Hematopoietic multipotent progenitor cell treated with erythropoietin and hydrocortisone succinate and interleukin-3 and kit ligand, for 4 days (in vitro differentiated cells): ENCODE data around the gene TNFRSF14.
A peak's percentile ranks its signal among the peaks of the same experiment; 100 is the strongest.
"Not testable (repeated sequence)": the region's sequence is repeated elsewhere in the genome, so short reads cannot be mapped to it uniquely, and the experiment has no call there.

Experiments
- DNase-seq: peaks from one replicate; pipeline ENCODE4 v3.0.0-alpha.2; 2015

The TNFRSF14 gene

DNA sequence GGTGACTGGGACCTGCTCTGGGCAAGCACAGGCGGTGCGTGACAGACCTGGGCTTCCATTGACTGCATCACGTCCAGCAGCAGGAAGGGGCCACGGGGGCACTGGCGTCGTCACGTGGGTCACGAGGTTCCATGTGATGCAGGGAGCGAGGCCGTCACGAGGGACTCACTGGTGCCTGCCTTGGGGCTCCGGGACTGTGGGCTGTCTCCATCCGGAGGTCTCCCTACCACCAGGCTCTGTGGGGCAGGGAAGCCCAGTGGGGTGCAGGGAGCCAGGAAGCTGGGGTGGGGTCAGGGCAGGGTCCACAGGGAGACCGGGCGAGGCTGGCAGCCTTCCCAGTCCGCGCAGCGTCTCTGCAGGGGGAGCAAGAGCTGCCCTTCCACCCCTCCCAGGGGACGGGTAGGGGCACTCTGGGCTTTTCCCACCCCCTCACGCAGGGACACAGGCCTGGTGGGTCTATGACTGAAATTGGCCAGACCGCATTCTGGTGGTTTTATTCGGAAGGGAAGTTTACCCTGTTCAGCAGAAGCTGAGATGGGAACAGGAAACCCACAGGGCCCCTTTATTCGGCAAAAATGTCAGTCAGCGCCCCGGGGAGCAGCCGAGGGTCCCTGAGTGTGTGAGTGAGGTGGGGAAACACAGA, 416 bp upstream of the TNFRSF14 start:
- DNase-seq, result peak; percentile 91

DNA sequence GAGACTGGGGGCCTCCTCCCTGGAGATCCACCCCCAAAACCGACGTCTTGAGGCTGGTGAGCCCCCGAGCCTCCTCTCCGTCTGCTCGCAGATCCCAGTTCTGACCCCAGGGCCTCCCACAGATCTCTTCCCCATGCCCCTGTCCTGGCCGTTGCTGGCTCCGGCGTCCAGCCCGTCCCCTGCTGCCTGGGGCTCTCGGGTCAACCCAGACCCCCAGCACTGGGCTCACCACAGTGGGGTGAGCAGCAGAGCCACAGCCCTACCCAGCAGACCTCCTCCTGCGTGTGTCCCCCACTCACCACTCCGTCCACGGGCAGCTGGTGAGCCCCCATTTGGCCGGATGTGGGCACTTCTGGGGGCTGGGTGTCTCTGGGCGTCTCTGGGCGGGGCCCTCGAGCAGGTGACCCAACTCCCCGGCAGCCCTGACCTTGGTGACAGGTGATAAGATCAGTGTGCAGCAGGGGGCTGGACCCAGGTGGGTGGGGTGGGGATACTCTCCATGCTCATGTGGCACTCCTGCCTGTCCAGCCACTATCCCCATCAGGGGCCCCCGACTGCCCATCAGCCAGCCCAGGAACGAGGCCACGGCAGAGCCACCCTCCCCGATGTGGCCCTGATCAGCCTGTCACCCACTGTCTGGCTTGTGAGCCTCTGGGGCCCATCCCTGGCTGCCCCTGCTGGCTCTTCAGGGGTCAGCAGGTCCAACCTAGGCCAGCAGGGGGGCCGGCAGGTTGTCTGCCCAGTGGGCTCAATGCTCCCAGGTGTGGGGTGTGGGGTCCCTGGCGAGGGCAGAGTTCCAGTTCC, 709 bp downstream of the TNFRSF14 start:
- DNase-seq, result peak; percentile 72

DNA sequence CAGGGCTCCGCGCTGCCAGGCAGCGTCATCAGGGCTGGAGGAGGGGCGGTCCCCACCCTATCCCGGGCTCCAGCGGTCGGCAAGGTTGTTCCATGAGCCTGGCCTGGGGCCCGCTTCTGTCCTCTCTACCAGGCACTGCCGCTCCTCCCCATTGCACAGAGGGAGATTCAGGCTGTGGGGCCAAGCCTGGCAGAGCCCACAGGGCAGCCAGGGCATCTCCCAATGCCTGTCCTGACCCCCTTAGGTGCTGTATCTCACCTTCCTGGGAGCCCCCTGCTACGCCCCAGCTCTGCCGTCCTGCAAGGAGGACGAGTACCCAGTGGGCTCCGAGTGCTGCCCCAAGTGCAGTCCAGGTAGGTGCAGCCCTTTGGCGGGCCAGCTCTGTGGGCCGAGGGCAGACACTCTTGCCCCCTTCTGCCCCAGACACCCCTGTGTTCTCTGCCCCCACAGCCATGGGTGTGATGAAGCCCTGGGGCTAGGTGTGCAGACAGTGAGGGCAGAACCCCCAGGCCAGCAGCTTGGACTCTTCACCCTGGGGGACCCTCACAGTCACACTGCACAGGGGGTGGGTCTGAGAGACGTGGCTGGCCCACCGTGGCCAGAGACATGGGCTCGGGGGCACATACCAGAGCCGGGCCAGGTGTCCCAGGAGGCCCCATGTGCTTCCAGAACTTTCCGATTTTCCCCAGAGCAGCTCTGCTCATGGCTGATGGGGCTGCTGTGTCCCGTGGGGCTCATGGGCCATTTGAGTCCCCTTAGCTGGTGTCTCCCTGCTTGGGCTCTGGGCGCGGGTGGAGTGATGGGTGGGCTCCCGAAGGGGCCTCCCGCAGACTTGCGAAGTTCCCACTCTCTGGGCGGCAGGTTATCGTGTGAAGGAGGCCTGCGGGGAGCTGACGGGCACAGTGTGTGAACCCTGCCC, 1.6 kb downstream of the TNFRSF14 start:
- DNase-seq, result no peak

DNA sequence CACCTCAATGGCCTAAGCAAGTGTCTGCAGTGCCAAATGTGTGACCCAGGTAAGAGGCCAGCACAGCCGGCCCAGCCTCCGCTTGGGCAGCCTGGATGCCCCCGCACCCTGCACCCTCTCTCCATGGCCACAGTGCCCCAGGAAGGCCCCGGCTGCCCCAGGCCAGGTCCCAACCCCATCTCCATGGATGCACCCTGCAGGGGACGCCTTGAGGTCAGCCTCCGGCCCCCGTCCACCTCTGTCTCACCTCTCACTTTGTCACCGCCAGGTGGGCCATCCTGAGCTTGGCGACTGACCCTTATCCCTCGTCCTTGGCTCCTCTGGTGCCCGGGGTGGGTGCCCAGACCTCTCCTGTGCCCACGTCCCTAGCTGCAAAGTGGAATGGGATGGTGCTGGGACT, 2.2 kb downstream of the TNFRSF14 start:
- DNase-seq, result no peak

DNA sequence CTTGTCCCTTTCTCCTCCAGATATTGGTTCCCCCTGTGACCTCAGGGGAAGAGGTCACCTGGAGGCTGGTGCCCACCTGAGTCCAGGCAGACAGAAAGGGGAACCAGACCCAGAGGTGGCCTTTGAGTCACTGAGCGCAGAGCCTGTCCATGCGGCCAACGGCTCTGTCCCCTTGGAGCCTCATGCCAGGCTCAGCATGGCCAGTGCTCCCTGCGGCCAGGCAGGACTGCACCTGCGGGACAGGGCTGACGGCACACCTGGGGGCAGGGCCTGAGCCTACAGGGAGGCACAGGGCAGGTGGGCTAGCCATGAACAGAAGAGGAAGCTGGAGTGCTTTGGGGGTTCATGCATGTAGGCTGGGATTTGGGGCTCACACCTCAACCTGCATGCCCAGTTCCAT, 2.7 kb downstream of the TNFRSF14 start:
- DNase-seq, result no peak

DNA sequence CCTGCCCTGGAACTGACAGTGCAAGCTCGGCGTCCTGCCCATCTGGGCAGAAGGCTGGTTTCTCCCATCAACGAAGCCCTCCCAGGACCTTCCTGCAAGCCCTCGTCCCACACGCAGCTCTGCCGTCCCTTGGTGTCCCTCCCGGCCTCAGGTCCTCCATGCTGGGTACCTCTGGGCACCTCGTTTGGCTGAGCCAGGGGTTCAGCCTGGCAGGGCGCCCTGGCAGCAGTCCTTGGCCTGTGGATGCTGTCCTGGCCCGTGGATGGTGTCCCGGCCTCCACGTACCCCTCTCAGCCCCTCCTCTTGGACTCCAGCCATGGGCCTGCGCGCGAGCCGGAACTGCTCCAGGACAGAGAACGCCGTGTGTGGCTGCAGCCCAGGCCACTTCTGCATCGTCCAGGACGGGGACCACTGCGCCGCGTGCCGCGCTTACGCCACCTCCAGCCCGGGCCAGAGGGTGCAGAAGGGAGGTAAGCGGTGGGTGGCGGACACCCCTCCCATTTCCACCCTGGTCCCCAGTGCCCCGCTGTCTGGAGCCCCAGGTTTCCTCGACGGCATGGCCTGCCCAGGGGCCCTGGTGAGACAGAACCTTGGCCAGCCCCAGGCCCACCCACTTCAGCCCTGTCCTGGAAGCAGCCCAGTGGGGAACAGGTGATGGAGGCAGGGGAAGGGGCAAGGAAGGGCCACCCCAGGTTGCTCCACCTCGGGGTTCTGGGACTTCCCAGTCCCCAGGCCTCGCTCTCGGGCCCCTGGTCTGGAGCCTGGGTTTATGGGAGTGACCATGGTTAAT, 3.5 kb downstream of the TNFRSF14 start:
- DNase-seq, result no peak

DNA sequence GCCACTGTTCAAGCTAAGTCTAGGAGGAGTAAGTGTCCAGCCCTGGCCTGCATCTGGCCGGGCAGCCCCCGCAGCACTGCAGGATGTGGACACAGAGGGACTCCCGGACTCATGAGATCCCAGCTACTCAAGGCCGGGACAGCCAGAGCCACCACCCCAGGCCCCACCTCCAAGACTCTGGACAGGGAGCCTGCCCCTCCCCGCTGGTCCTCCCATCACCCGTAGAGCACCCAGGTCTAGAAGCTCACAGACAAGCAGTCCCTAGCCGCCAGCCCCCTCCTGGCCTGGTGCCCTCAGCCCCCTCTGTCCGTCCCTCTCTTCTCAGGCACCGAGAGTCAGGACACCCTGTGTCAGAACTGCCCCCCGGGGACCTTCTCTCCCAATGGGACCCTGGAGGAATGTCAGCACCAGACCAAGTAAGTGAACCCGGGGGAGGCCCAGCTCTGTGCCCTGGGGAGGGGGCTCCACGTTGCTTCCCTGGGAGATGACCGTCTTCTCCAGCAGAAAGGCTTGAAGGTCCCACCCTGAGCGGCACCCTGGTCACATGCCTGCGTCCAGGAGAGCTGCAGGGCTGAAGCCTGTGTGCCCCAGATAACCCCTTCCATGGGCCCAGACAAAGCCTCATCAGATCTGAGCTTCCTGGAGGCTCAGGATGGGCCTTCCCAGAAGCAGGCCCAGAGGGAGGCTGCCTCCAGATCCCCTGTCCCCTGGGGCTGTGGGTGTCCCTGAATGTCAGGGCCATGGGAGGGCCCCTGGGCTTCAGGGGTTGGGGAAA, 4.3 kb downstream of the TNFRSF14 start:
- peak; percentile 38 for DNase-seq

DNA sequence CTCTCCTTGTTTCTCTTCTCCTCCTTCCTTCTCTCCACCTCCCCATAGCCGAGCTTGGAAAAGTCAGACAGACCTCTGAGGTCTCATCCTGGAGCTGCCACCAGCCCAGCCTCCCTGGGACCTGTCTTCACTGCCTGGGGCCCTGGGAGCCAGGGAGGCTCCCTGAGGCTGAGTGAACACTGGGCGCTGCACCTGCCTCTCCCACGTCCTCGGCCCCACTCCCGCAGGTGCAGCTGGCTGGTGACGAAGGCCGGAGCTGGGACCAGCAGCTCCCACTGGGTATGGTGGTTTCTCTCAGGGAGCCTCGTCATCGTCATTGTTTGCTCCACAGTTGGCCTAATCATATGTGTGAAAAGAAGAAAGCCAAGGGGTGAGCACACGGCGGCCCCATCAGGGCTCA, 5.3 kb downstream of the TNFRSF14 start:
- no peak for DNase-seq

DNA sequence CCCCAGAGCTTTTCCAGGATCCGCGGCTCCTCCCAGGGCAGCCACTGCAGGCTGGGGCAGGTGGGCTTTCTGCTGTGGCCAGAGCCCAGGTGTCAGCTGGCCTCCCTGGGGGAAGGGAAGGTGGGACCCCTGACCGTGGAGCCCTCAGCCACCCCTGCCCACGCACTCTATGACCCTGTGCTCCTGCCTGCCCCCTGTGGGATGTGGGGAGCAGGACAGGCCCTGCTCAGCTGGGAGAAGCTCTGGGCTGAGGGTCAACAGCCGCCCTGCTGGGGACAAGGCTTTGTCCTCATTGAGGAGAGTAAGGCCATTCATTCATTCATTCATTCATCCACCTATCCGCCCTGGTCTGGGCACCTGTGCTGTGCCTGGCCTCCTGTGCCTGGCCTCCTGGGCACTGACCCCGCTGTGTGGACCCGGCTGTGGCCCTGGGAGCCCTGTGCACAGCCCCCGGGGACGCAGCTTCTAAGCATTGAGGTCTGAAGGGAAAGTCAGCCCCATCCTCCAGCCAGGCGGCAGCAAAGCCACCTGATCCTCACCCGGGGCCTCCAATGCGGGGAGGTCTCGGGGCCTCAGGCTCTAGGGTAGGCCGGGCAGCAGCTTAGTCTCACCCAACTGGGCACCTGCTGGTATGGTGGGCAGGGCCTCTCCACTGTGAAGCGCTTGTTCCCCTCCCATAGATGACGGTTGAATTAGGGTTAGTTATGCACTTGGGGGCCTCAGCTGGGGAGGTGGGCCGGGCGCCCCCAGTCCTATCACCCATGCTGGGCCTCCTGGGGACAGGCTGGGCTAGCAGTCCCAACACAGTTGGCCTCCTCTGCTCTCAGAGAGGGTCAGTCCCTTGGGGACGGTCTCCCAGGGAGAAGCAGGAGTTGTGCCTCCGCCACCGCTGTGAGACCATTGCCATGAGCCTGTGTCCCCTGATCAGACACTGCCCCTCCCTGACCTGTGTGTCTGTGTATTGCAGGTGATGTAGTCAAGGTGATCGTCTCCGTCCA, 6.0 kb downstream of the TNFRSF14 start:
- peak; percentile 45 for DNase-seq

DNA sequence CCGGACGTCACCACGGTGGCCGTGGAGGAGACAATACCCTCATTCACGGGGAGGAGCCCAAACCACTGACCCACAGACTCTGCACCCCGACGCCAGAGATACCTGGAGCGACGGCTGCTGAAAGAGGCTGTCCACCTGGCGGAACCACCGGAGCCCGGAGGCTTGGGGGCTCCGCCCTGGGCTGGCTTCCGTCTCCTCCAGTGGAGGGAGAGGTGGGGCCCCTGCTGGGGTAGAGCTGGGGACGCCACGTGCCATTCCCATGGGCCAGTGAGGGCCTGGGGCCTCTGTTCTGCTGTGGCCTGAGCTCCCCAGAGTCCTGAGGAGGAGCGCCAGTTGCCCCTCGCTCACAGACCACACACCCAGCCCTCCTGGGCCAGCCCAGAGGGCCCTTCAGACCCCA, 7.0 kb downstream of the TNFRSF14 start:
- no peak for DNase-seq

DNA sequence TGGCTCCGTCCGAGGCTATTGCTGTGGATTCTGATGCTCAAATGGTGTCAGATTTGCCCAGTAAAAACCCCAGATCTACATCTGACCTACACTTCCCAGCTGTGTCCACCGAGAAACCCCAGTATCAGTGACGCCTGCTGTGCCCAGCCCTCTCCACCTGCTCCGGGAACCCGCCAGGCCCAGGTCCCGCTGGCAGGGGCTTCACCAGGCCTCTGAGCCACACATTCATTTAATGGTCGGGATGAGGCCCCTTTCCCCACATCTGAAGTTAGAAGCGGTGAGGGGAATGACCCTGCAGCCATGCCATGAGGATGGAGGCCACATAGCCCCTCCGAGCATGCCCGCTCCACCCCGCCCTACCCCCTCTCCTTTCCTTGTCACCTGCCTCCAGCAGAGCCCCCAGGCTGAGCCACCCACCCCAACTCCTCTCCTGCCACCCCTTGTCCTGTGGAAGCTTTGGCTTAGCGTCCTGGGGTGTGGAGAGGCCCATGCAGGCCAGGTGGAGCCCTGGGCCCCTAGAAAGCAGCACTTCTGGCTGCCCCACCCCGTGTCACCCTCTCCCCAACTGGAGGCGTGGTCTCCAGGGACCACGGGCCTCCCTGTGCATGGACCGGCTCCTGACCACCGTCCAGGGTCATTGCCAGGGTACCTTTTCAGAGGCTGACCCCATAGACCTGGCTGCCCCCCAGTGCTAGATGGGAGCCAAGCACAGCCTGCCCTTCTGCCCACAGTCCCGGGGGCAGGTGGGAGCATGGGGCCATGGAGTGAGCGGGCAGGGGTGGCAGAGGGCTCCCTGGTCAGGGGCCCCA, 8.0 kb downstream of the TNFRSF14 start:
- no peak for DNase-seq

DNA sequence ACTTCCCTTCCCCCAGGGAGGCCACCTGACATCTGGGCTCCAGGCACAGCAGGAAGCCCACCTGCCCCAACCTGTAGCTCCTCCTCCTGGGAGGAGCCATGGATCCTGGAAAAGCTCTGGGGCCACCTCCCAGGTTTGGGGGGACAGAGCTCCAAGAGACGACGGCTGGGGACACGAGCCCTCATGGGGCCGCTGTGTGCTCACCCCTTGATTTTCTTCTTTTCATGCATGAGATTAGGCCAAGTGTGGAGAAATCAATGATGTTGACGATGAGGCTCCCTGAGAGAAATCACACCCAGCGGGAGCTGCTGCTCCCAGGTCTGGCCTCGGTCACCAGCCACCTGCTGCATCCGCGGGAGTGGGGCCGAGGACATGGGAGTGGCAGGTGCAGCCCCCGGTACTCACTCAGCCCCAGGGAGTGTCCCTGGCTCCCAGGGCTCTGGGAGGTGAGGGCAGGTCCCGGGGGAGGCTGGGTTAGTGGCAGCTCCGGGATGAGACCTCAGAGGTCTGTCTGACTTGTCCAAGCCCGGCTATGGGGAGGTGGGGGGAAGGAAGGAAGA, 8.7 kb downstream of the TNFRSF14 start:
- no peak for DNase-seq

DNA sequence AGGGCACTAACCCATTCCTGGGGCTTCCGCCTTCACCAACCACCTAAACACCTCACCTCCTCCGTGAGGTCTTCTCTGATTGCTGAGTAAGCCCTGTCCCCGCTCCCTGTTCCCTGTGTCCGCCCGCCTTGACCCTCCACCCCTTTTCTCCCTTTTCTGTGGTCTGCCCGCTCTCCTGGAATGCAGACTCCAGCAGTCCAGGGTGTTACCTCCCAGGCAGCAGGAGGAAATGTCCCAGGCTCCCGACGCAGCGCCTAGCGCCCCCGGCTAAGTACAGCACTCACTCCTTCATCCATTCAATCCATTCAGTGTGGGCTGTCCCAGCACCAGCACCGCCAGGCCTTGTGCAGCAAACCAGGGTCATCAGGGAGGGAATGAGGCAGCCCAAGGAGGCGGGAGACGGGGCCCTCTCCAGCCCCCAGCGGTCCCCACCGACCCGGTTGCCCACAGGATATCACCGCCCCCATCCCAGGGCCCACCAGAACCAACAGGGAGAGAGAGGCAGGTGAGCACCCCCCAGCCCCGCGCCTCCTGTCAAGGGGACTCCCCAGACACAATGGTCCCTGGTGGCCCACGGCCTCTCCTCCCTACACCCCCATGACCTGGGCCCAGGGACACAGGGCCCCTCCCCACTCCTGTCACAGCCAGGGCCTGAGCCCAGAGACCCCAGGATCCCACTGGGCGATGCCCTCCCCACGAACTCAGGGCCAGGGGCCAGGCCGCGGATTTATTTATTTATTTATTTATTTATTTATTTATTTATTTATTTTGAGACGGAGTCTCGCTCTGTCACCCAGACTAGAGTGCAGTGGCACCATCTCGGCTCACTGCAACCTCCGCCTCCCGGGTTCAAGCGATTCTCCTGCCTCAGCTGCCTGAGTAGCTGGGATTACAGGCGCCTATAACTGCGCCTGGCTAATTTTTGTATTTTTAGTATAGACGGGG, 10.2 kb downstream of the TNFRSF14 start:
- DNase-seq, result no peak

DNA sequence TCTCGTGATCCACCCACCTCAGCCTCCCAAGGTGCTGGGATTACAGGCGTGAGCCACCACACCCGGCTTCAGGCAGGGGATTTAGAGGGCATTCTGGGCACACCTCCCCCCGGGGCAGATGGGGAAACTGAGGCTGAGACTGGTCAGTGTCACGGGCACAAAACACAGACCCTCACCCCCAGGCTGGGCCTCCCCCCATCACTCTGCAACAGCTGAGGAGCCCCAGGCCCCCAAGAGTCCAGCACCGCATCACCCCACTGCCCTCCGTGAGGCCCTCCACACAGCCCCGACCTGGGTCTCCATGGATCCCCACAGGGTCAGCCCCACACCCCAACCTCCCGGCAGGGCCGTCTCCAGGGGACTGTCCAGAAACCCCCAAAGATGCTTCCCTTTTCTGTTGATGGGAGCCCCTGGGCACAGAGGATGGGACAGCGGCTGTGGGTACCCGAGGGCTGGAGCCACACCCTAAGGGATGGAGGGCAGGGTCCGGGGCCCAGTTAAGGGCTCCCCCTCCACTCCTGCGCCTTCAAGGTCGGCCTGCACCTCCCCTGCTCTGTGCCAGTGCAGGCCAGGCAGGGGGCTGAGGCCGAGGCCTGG, 11.0 kb downstream of the TNFRSF14 start:
- DNase-seq, result no peak

DNA sequence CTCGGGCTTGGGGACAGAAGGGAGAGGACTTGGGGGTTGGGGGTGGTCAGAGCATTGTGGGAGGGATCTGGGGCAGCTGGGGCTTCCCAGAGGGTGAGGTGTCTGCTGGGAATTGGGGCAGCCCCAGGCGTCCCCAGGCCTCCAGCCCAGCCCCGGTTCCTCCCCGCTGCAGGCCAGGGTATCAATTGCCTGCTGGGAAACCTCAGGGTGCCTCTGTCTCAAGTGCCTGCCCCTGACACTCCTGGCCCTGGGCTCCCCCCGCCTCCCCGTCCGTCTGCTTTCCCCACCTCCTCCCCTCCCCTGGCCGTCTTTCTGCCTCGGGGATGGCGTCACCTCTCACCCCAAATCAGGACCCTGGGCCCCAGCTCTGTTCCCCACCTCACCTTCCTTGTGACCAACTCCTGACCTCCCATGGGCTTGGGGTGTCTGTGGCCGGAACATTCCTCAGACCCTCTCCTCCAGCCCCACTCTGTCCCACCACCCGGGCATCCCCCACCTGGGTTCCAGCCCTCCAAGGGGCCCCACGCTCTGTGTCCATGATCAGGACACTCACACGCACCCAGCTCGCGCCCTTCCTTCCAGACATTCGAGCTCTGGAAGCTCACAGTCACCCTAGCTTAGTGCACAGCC, 12.1 kb downstream of the TNFRSF14 start:
- DNase-seq, result not testable (repeated sequence)

DNA sequence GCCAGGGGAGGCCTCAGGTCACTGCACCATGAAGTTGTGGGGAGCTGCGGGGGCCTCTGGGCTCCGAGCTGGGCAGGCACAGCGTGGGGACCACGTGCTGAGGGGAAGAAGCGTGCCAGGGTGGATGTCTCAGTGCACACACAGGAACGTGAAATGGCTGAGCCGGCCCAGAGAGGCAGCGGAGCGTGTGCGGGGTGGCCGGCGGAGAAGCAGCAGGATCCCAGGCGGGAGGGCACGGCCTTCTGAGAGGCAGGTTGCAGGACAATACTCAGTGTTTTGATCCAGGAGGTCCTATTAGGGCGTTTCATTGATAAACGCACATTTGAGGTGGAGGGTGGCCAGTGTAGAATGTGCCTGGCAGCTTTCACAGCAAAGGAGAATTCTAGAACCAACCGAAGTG, 12.9 kb downstream of the TNFRSF14 start:
- DNase-seq, result no peak

DNA sequence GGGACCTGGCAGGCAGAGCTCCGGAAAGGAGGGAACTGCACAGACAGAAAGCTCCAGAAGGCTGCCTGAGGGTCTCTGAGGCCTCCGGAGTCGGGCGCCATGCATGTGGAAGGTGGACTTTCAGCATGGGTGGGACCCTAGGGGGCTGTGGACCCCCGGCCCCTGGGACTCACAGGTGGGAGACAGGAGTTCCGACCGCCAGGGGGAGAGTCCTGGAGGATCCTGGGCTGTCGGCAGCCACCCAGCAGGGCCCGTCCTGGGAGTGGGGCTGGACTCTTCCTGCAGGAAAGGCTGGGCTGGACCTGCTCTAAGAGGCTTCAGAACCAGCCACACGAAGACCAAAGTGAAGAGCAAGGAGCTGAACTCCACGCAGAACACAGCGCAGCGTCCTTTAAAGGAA, 13.5 kb downstream of the TNFRSF14 start:
- DNase-seq, result not testable (repeated sequence)
